GM19455 (cell line): ENCODE results near the gene EFCAB3.
"Not testable (repeated sequence)": the region's sequence is repeated elsewhere in the genome, so short reads cannot be mapped to it uniquely, and the experiment has no call there.

Experiments used
- ATAC-seq: cut with Tn5 transposase; IDR thresholded peaks from one replicate; pipeline ENCODE4 v1.9.1; 2021; ENCODE audit not compliant: unreplicated experiment

The EFCAB3 gene

GRCh38 chr17:62458483-62458882, 78.1 kb downstream of the EFCAB3 start:
- ATAC-seq: not testable (repeated sequence)

GRCh38 chr17:62464422-62464821, 84.1 kb downstream of the EFCAB3 start:
- ATAC-seq: not testable (repeated sequence)

GRCh38 chr17:62465271-62465670, 84.9 kb downstream of the EFCAB3 start:
- not testable (repeated sequence) for ATAC-seq
